GM18951 (cell line): Measurements from ENCODE around the gene POLE.
"Not testable (repeated sequence)": the region's sequence is repeated elsewhere in the genome, so short reads cannot be mapped to it uniquely, and the experiment has no call there.

ENCODE experiments used
- POLR2A ChIP-seq: IDR thresholded peaks from 4 replicates; pipeline ENCODE4 v1.6.1; 2011; ENCODE audit warnings: mild to moderate bottlenecking; ENCODE audit not compliant: insufficient read length, insufficient read depth; ENCODE audit errors: extremely low read depth
- in situ Hi-C: fragments of 300-500 bp; cut with MboI; formaldehyde crosslinking; loops from one replicate; pipeline ENCODE4 v1.12.0; 2022; ENCODE audit warnings: low sequenced_read_pairs, mixed read lengths, inconsistent platforms; ENCODE audit not compliant: unreplicated experiment

POLE gene

DNA sequence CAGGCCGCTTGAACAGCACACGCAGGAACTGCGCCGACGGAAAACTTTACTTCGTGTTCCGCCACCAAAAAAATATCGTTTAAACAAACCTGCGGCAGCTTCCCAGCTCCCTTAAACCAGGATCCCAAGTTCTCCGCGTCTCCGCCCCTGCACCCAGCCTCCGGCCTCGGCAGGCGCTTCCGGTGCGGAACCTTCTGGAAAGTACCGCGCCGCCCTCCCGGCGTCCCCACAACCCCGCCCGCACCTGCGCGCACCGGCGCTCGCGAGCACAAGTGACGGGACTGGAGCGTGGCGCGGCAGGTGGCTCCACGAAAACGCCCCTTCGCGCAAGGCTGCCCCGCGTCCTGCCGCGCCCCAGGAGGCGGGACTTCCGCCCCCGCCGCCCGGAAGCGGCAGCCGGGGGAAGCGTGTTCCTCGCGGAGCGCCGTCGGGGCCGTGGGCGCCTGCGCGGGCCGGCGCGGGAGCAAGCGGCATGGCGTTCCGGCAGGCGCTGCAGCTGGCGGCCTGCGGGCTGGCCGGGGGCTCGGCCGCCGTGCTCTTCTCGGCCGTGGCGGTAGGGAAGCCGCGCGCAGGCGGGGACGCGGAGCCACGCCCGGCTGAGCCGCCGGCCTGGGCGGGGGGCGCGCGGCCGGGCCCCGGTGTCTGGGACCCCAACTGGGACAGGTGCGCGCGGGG is 23.4 kb upstream of the POLE start, which contains the start of gene PGAM5:
PGAM5 (plus strand) TSS at position 438 of the 675 bp plus-strand sequence; CDS start at position 473, 35 bp downstream.
- in situ Hi-C loops = no loop called here
- peak; percentile 95 for TF ChIP-seq POLR2A

DNA sequence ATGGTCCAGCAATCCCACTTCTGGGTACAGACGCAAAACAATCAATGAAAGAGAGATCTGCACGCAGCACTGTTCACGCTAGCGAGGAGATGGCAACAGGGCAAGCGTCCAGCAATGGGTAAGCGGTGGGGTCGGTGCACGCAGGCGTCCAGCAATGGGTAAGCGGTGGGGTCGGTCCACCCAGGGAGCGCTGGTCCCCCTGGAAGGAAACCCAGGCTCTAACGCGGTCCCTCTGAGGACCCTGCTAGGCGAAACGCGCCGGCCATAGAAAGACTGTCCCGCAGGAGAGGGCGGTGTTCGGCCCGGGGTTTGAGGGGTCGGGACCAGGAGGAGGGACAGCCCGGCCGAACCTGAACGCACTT is 22.9 kb upstream of the POLE start:
- in situ Hi-C loops = no loop called here
- no peak for TF ChIP-seq POLR2A

DNA sequence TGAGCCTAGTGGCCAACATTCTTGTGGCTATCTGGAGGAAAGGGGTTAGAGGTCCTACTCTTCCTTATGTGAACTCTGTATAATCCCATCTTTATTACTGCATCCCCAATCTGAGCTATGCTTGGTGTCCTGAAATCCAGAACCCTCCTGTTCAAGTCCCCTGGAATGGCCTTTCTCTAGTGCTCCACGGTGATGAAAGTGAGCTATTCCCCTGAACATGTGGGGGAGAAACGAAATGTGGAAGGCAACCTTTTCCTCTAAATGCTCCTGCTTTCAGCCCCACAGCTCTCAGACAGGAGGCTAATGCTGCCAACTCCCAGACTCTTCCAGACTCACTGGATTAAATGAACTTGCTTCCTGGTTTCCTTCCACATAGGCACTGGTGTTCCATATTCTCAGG is 21.0 kb upstream of the POLE start:
- TF ChIP-seq POLR2A = no peak
- in situ Hi-C loops = no loop called here

DNA sequence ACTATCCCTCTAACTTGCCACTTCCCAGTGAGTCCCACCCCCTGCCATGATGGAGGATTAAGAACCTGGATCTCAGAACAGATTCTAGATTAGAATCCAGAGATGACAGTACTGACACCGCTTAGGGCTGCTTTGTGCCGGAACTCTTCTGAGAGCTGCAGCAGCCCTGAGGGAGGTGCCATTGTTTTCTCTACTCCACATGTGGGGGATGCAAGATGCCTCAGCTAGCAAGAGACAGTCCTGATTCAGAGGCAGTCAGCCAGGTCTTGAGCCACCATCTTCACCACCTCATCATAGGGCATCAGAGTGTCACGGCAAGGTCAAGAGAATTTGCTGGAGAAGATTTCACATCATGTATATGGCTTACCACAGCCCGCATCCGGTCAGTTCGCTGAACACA is 20.1 kb upstream of the POLE start:
- in situ Hi-C loops = no loop called here
- no peak for TF ChIP-seq POLR2A

DNA sequence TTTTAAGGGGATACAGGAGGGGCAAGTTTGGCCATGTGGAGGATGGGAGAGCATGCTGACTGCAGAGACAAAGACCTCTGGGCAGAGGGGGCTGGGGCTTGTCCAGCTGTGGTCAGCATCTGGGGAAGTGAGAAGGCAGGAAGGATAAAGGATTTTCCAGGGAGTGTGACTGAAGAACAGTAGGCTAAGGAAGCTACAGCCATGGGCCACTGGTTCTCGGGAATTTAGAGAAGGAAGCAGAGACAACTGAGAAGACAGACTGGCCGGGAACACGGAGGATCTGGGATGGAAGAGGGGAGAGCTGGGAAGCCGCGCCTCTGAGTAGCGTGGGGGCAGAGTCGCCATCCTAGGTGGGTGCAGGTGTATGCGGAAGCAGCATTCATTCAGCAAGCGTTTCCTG is 16.5 kb upstream of the POLE start:
- no peak for TF ChIP-seq POLR2A
- in situ Hi-C loops = no loop called here

DNA sequence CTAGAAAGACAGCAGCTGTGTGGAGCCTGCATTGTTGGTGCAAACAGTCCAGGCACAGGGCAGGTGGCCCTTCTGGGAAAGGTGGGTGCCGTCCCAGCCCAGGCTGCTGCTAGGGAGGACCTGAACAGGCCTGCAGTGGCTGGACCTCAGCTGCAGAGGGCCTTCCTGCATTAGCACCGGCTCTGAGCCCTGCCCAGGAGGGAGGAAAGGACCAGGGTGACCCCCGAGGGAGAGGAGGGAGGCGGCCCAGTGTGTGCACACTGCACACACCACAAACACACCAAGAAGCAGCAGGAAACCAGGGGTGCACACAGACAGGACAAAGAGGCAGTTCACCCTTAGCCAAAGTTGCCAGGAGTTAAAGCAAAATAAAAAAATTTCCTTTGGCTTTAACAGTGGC is 15.5 kb upstream of the POLE start:
- no peak for TF ChIP-seq POLR2A
- in situ Hi-C loops = no loop called here

DNA sequence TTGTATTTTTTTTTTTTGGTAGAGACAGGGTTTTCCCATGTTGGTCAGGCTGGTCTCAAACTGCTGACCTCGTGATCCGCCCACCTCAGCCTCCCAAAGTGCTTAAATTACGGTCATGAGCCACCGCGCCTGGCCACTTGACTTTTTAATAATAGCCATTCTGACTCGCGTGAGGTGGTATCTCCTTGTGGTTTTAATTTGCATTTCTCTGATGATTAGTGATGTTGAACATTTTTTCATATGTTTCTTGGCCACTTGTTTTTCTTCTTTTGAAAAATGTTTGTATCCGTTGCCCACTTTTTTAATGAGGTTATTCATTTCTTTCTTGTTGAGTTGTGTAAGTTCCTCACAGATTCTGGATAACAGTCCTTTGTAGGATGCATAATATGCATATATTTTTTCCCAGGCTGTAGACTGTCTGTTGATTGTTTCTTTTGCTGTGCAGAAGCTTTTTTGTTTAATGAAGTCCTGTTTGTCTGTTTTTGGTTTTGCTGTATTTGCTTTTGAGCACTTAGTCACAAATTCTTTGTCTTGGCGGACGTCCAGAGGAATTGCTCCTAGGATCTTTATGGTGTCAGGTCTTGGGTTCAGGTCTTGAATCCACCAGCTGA is 13.2 kb upstream of the POLE start:
- no peak for TF ChIP-seq POLR2A
- in situ Hi-C loops = no loop called here

DNA sequence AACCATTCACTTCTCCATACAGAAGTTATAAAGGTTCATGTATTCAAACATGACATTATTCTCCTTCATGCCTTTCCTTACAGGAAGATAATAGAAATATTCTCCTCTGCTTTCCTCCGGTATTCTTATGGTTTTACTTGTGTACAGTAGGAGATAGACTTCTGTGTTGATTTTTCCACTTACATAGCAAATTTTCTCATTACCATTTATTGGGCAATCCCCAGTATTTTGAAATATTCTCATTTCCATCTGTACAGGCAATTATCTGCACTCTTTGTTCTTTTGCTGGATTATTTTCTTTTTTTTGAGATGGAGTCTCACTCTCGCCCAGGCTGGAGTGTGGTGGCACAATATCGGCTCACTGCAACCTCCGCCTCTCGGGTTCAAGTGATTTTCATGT is 11.2 kb upstream of the POLE start:
- in situ Hi-C loops = no loop called here
- TF ChIP-seq POLR2A = no peak

DNA sequence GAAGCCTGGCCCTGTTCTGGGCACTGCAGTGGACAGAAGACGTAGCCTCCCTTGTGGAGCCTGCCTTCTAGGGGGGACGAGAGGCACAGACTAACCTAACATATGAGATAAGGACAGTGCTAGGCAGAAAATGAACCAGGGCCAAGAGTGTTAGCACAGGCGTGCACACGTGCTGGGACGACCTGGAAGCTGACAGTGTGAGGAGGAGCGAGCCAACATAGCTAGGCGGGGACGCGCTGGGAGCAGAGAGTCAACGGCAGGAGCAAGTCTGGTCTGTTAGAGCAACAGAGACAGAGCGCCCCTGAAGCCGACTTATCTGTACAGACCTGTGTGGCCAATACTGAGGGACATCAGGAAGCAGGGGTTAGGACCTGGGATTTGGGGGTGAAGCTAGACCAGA is 8.3 kb upstream of the POLE start:
- no peak for TF ChIP-seq POLR2A
- in situ Hi-C loops = no loop called here

DNA sequence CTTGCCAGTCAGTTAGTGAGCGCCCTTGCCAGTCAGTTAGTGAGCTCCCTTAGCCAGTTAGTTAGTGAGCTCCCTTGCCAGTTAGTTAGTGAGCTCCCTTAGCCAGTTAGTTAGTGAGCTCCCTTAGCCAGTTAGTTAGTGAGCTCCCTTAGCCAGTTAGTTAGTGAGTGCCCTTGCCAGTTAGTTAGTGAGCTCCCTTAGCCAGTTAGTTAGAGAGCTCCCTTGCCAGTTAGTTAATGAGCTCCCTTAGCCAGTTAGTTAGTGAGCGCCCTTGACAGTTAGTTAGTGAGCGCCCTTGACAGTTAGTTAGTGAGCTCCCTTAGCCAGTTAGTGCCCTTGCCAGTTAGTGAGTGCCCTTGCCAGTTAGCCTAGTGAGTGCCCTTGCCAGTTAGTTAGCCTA is 7.7 kb upstream of the POLE start:
- in situ Hi-C loops = not testable (repeated sequence)

DNA sequence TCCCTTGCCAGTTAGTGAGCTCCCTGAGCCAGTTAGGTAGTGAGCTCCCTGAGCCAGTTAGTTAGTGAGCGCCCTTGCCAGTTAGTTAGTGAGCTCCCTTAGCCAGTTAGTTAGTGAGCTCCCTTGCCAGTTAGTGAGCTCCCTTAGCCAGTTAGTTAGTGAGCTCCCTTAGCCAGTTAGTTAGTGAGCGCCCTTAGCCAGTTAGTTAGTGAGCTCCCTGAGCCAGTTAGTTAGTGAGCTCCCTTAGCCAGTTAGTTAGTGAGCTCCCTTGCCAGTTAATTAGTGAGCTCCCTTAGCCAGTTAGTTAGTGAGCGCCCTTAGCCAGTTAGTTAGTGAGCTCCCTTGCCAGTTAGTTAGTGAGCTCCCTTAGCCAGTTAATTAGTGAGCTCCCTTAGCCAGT is 4.9 kb upstream of the POLE start:
- in situ Hi-C loops = not testable (repeated sequence)

DNA sequence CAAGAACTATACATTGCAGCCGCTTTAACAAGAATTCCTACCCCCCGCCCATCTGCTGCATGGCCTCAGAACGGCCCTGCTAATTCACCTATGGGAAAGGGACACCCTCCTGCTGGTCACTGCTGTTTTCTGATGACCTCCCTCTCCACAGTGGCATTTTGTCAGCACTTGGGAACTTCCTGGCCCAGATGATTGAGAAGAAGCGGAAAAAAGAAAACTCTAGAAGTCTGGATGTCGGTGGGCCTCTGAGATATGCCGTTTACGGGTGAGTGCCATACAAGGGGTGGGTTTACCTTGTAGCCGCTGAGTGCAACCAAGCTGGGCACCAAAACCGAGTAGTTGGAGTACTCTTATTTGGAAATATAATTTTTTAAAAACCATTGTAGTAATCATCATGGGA is 3.0 kb upstream of the POLE start:
- no peak for TF ChIP-seq POLR2A
- in situ Hi-C loops = no loop called here

DNA sequence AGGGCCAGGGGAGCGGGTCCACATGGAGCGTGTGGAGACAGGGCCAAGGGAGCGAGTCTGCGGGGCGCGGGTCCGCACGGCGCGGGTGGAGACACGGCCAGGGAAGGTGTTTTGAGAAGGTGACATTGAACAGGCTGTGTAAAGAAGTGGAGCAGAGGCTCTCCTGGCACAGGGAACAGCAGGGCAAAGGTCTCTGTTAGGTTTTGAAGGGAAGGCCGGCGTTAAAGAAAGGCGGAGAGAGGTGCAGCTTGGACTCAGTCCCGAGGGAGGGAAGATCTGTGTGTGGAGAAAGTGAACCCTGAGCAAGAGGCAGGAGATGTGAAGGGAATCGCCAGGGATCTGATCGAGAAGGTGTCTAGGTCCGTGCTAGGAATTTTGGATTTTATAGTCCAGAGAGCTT is 2.1 kb upstream of the POLE start:
- in situ Hi-C loops = no loop called here
- no peak for TF ChIP-seq POLR2A

DNA sequence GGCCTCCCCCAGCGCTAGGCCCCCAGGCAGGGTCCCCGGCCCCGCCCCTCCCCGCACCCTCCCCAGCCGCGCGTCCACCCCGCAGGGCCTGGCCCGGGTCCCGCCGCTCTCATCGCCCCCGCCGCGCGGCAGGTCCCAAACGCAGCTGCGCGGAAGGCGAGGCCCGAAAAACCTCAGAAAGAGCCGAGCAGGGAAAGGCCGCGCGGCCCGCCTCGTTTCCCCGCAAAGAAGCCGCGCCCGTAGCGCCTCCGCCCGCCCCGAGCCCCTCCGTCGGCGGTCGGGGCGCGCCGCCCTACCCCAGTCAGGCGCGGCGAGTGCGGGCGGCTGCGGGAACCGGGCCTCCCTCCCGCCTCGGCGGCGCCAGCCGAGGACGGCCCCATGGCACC is 324 bp downstream of the POLE start:
- in situ Hi-C loops = no loop called here

DNA sequence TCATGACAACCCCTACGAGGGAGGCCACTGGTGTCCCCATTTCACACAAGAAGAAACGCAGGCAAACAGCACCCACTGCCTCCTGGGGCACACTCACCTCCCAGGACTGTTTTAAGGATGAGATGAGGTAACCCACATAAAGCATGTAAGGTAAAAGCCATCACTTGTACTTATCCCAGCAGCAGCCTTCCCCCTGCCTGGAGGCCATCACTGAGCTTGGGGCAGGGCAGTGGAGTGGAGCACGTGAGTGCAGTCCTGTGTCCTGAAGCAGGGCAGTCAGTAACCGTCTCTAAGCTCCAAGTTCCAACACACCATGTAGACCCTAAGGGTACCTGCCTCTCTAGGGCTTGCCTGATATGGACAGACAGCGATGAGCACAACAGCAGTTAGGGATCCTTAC is 1.7 kb downstream of the POLE start:
- no peak for TF ChIP-seq POLR2A
- in situ Hi-C loops = no loop called here

More for the DNA sequence above, 324 bp downstream of the POLE start:
- TF ChIP-seq POLR2A = no peak
